Calu3 (cell line): ENCODE results near the gene PCYT1A. TPM values are rescaled to one million over a fixed set of nuclear protein-coding genes. Genes with fewer than 3 reads are reported as not detected.
"Not testable (repeated sequence)": the region's sequence is repeated elsewhere in the genome, so short reads cannot be mapped to it uniquely, and the experiment has no call there.

Source experiments
- BruUV-seq: library from RNA; stranded (reverse); fragments of 400-500 nt; replicated peaks from 2 replicates; lab custom pipeline; 2021; lab: Mats Ljungman, UMichigan
- CTCF ChIA-PET: fragments of 300-600 bp; sonication (Branson Sonifier 250); formaldehyde crosslinking; loops from one replicate; lab custom pipeline; 2022; ENCODE audit warnings: antibody characterized with exemption; lab: Charles Lee
- DNase-seq: peaks from one replicate; pipeline ENCODE4 v3.0.0; 2022
- H3K27ac Mint-ChIP-seq: one replicate; pipeline ENCODE4 v1.8.0; 2022; ENCODE audit warnings: mixed read lengths; ENCODE audit not compliant: unreplicated experiment
- H3K27me3 Mint-ChIP-seq: one replicate; pipeline ENCODE4 v1.8.0; 2022; ENCODE audit warnings: mixed read lengths; ENCODE audit not compliant: unreplicated experiment
- H3K36me3 Mint-ChIP-seq: one replicate; pipeline ENCODE4 v1.8.0; 2022; ENCODE audit warnings: mild to moderate bottlenecking, moderate library complexity, mixed read lengths; ENCODE audit not compliant: insufficient read depth, unreplicated experiment
- H3K4me1 Mint-ChIP-seq: one replicate; pipeline ENCODE4 v1.8.0; 2022; ENCODE audit warnings: mild to moderate bottlenecking, low read depth, mixed read lengths; ENCODE audit not compliant: unreplicated experiment
- H3K4me3 Mint-ChIP-seq: one replicate; pipeline ENCODE4 v1.8.0; 2022; ENCODE audit warnings: mild to moderate bottlenecking, low read depth, moderate library complexity, mixed read lengths; ENCODE audit not compliant: unreplicated experiment
- H3K9me3 Mint-ChIP-seq: one replicate; pipeline ENCODE4 v1.8.0; 2022; ENCODE audit warnings: low read depth, mixed read lengths; ENCODE audit not compliant: unreplicated experiment
- CTCF ChIP-seq: fragments of 200-600 bp; IDR thresholded peaks from one replicate; pipeline ENCODE4 v1.8.0; 2022; ENCODE audit warnings: antibody characterized with exemption; ENCODE audit not compliant: unreplicated experiment
- intact Hi-C: fragments of 100-400 bp; cut with micrococcal nuclease; formaldehyde crosslinking; loops from one replicate; pipeline ENCODE4 v1.10.0; 2022; ENCODE audit not compliant: unreplicated experiment
- total RNA-seq: library from RNA; stranded (reverse); gene quantifications from 2 replicates; pipeline ENCODE4 v1.2.3, GENCODE V29; 2022

Gene PCYT1A
- total RNA-seq, 1 experiment from 2014 or later = 47.0 TPM

- Mint-ChIP-seq H3K4me1 (no peaks in the 10 kb centered on the region), H3K36me3 (peaks cover 9% of the 10 kb centered on the region), H3K27me3 (no peaks in the 10 kb centered on the region), H3K9me3 (no peaks in the 10 kb centered on the region), H3K27ac (no peak overlapping the region), H3K4me3 (no peak overlapping the region)
- DNase-seq = no peak
- CTCF ChIA-PET = no interaction called here
- no peak for TF ChIP-seq CTCF
- intact Hi-C loops = loop anchor here (10.0 kb wide), 1 partner anchor 273 kb away; no protein-coding TSS in a partner anchor
- no TSS peak for BruUV-seq
These were observed 35.6 kb downstream of the PCYT1A start for GRCh38 chr3:196251918-196252317.

GRCh38 chr3:196246612-196247308 lies 40.8 kb downstream of the PCYT1A start:
- no peak for TF ChIP-seq CTCF
- intact Hi-C loops = no loop called here
- H3K4me1 Mint-ChIP-seq = no peaks in the 10 kb centered on the region
- CTCF ChIA-PET = no interaction called here
- DNase-seq = no peak
- H3K27ac Mint-ChIP-seq = no peak overlapping the region
- no peak overlapping the region for H3K4me3 Mint-ChIP-seq
- H3K9me3 Mint-ChIP-seq = no peaks in the 10 kb centered on the region
- no TSS peak for BruUV-seq
- H3K27me3 Mint-ChIP-seq = no peaks in the 10 kb centered on the region
- H3K36me3 Mint-ChIP-seq = peaks cover 9% of the 10 kb centered on the region

- BruUV-seq, CTCF ChIA-PET, H3K27ac Mint-ChIP-seq, H3K9me3 Mint-ChIP-seq, H3K27me3 Mint-ChIP-seq, H3K4me1 Mint-ChIP-seq, intact Hi-C loops, DNase-seq, H3K4me3 Mint-ChIP-seq, H3K36me3 Mint-ChIP-seq: not testable (repeated sequence)
These were observed 43.4 kb downstream of the PCYT1A start for GRCh38 chr3:196244166-196244565.

GRCh38 chr3:196241704-196242103 lies 45.8 kb downstream of the PCYT1A start:
- no peak for TF ChIP-seq CTCF
- Mint-ChIP-seq H3K27ac (no peak overlapping the region), H3K27me3 (no peaks in the 10 kb centered on the region), H3K4me1 (no peaks in the 10 kb centered on the region), H3K9me3 (no peaks in the 10 kb centered on the region), H3K4me3 (no peak overlapping the region), H3K36me3 (peaks cover 4% of the 10 kb centered on the region)
- intact Hi-C loops = no loop called here
- CTCF ChIA-PET = no interaction called here
- no TSS peak for BruUV-seq
- no peak for DNase-seq

GRCh38 chr3:196240424-196240823 lies 47.1 kb downstream of the PCYT1A start:
- Mint-ChIP-seq H3K27ac (no peak overlapping the region), H3K4me1 (no peaks in the 10 kb centered on the region), H3K4me3 (no peak overlapping the region), H3K27me3 (no peaks in the 10 kb centered on the region), H3K36me3 (no peaks in the 10 kb centered on the region), H3K9me3 (no peaks in the 10 kb centered on the region)
- no peak for TF ChIP-seq CTCF
- no TSS peak for BruUV-seq
- no peak for DNase-seq
- CTCF ChIA-PET = no interaction called here
- intact Hi-C loops = no loop called here
